NCI-H82 (cell line): ENCODE measurements around the gene SCLT1.

ENCODE experiments used
- DNase-seq: peaks from one replicate; lab custom pipeline; 2025; lab: John Stamatoyannopoulos, UW

Gene SCLT1

DNA sequence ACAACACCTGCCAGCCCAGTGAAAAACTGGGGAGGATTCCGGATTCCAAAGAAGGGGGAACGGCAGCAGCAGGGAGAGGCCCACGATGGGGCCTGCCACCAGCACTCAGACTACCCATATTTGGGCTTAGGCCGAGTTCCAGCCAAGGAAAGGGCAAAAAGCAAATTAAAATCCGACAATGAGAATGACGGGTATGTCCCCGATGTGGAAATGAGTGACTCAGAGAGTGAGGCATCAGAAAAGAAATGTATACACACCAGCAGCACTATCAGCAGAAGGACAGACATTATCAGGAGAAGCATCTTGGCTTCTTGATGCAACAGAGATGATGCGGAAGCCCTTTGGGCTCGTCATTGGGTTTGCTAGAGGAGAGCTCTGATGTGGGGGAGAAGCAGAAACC is 221.4 kb downstream of the SCLT1 start:
- DNase-seq: no peak

DNA sequence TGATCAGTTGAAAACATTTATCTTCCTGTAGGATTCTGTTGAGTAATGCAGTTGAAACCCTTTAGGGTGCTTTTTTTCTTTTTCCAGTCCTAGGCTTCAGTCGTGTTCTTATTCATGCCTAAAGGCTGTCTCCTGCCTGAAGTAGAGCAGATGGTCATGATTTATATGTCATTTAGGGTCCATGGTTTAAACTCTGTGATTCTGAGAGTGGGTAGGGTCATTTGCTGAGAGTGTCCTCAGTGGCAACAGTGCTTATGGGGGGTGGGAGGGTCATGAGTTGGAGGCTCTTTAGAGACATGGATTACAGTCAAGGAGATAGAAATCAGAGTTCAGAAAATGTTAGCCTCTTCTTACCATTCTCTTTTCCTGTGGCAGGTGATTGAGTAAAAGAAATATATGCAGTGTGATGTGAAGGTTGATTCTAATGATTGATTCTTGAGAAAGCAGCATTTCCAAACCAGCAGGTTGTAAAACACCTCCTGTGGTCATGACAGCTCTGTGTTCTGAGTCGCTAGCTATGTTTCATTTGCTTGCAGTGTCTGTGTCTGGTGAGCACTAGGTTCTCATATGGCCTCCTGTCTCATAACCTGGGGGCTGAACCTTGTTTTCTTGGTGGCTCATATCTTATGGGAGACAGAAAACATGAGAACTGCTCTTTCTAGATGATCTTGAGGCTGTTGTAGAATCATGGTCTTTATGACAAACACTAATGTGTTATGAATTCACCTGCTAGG is 223.4 kb downstream of the SCLT1 start:
- DNase-seq: no peak

DNA sequence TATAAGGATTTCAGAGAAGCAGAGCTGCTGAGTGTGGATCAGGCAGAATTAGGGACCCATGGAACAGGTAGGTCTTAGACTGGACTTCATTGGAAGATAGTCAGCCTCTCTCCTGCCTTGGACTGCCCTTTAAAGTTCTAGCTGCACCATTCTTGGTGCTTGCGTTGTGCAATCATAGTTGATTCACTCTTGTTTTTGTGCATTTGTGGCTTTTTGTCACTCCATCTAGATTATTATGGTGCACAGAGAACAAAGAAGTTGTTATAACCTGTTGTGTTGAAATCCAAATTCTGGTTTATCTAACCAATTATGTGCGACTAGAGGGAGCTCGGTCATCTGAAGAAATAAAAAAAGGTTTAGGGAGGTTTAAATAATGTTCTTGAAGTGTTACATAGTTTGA is 224.6 kb downstream of the SCLT1 start:
- no peak for DNase-seq

DNA sequence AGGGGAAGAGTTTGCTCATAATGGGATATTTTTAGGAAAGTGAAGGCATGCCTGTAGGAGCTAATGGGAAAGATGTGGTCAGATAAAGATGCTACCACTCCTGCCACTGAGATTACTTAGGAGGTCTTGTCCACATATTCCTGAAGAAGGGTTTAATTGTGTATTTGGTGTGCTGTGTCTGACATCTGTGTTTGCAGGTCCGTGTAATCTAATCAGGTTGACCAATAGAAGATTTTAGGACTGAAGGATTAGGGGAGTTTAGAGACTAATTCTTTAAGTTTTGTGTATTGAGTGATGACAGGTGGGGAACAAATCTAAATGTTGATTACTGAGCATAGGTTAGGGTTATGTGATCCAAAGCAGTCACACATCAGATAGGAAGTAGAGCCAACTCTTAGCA is 226.6 kb downstream of the SCLT1 start:
- no peak for DNase-seq

DNA sequence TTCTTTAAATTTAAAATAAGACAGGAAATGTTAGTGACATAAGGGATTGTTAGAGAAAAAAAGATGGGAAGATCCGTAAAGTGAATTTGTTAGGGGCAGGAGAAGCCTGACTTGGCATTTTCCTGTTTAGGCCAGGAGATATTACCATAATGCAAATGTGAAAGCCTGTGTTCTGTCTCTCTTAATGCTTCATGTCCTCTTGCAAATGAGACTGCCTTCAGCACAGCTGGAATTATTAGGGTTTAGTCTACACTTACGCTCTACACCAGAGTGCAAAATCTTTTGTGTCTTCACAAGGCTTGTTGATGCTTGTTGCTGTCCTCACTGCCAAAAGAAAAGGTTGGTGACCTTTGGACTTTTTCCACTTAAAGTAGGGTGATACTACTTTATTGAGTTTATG is 227.1 kb downstream of the SCLT1 start:
- DNase-seq: no peak

DNA sequence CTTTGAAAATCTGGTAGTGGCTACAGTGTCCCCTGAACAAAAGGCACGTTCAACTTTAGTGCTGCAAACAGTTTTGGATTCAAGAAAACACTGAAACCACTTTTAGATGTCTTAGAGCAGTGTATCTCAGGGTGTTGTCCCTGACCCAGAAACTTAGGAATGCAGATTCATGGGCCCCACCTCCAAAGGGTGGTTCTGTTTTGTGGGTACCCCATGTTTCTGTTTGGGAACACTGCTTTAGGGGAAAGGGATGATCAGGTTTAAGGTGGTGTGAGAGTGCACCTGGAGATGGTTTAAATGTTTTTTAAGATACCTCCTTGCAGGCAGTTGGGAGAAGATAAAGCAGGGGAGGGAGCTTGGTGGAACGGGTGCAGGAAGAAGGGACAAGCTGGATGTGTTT is 228.2 kb downstream of the SCLT1 start:
- DNase-seq: no peak

DNA sequence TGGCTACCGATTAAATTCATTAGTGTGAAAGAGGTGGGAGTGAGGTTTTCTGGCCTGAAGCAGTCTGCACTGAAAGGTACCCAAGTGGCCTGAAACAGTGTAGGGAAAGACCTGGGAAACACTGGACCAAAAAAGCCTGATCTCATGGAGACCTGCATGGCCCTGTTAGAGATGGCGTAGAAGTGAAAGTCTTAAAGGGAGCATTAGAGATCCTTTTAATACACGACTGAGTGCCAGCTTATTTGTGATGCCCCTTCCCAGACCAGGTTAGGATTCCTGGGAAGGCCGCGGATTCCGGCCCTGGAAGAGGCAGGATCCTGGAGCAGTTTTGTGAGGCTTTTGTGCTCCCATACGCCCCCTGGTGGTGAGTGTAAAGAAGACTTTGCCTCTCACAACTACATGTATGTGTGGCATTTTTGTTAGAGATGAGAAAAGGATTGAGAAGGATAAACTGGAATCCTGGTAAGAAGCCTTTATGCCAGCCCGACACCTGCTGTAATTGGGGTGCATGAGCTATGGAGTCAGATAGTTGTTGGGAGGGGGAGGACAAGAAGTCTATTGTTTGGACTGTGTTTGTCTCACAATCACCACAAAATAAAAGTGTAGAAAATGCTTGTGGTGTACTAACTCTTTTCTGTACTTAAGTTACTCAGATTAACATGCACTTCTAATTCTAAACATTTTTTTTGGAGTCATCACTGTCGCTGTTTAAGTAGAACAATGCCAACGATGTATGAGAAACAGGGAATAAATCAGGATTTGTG is 229.8 kb downstream of the SCLT1 start:
- peak; percentile 79 for DNase-seq

DNA sequence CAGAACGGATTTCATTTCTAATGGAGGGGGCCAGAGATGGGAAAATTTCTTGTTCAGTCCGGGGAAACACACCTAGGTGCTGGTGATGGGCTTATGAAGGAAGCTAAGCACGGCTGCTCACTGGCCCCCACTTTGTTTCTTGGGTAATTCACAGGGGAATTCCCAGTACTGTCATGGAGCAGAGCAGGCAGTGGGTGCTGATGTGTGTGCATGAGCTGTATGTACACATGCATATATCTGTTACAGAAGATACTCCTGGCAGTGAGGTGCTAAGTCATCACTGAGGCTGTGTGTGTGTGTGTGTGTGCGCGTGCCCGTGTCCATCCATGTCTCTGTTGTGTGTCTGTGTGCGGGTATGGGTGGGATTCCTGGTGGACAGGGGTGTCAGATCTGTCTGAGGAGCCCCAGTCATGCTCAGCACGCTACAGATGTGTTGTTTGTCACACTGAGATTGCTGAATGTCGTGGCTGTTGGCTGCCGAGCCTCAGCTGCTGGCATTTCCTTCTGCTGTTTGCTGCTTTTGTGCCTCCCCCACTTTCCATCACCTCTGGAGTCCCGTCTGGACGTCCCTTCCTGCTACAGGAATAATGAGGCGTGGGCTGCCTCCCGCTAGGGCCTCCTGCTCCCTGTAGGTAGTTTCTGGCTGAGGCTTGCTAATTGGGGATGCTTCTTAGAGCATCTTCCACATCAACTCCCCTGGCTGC is 230.6 kb downstream of the SCLT1 start:
- DNase-seq: no peak

DNA sequence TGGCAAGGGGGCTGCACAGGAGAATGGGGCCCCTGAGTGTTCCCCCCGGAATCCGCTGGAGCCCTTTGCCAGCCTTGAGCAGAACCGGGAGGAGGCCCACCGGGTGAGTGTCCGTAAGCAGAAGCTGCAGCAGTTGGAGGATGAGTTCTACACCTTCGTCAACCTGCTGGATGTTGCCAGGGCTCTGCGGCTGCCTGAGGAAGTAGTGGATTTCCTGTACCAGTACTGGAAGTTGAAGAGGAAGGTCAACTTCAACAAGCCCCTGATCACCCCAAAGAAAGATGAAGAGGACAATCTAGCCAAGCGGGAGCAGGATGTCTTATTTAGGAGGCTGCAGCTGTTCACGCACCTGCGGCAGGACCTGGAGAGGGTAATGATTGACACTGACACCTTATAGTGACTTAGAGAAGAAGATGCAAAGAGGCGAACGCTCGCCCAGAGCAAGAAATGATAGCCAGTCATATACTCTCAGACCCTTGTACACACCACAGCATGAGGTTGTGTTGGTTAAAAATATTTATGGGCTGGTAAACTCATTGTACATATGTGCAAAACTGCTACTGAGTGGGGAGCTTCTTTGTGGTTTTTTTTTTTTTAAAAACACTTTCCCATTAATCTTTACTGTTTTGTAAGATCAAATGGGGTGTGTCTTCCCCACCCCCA is 231.4 kb downstream of the SCLT1 start:
- DNase-seq: no peak

DNA sequence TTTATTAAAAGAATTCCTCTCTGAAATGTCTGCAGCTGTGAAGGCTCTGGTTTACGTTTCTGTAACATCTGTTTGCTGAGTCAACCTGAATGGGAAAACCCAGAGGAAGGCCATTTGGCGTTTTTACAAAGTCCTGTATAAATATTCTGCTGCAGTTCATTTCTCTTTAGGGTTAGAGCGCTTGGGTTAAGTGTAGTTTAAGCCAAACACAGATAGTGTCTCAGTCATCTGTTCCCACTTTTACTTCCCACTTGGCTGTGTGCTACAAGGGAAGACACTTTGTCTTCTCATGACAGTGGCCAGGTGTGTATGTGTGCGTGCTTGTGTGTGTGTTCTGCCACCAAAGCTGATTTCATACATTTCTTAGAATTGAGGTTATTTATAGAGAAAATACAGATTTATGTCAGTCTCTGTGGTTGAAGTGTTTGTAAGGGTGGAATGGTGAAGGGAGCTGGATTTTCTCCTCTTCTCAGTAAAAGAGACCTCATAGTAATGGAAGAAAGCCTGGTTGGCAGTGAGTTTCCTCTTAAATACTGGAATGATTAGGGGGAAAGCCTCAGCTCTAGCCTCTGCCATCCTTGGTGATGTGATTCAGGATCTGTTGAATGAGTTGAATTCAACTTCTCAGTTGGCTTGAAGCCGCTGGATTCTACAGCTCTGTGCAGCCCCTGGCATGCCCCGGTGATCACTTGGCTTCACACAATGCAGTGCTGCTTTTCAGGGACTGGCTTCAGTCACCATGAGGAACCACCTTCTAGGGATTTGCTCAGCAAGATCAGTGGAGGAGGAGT is 233.3 kb downstream of the SCLT1 start:
- DNase-seq: no peak

DNA sequence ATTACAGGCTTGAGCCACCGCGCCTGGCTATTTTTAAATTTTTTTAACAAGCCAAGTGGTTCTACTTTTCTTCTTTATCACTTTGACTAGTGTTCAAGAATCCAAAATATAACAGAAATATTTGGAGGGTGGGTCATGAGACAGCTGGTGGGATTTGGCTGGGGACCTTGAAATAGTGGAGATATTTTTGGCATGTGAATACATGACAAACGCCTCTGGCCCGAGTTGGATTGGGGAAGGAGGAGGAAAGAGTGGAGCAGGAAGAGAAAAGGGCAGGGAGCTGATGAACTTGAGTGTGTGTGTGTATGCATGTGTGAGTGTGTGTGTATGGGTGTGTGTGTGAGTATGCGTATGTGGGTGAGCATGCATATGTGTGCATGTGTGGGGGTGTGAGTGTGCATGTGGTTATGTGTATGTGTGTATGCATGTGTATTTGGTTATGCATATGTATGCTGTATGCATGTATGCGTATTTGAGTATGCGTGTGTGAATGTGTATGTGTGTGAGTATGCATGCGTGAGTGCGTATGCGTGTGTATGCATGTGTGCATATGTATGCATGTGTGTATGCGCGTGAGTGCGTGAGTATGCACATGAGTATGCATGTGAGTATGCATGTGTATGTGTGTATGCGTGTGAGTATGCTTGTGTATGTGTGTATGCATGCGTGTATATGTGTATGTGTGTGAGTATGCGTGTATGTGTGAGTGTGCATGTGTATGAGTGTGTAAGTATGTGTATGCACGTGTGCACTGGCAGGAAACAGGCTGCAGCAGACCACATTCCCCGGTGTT is 234.3 kb downstream of the SCLT1 start:
- no peak for DNase-seq

DNA sequence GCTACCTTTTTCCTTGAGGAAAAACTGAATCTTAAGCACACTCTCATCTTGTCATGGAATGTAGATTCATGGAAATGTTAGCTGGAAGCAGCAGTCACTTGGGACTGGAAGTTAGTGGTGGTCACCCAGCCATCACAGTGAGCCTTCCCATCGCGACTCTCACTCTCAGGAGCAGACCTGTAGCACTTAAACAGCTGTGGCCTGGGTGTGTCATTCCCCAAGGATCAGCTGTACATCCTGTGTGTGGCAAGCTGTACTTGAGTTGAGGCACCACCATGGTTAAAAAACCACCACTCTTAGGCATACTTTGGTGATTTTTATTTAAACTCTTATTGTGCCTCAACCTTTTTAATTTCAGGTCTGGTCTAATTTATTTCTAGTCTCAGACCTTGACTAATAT is 237.1 kb downstream of the SCLT1 start:
- no peak for DNase-seq

DNA sequence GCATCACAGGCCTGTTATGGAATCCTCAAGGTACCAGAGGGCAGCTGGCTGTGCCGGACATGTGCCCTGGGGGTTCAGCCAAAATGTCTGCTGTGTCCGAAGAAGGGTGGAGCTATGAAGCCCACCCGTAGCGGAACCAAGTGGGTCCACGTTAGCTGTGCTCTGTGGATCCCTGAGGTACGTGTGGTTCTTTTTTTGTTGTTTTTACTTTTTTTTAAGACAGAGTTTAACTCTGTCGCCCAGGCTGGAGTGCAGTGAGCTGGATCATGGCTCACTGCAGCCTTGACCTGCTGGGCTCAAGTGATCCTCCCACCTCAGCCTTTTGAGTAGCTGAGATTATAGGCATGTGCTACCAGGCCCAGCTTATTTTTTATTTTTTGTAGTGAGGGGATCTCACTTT is 237.7 kb downstream of the SCLT1 start:
- no peak for DNase-seq

DNA sequence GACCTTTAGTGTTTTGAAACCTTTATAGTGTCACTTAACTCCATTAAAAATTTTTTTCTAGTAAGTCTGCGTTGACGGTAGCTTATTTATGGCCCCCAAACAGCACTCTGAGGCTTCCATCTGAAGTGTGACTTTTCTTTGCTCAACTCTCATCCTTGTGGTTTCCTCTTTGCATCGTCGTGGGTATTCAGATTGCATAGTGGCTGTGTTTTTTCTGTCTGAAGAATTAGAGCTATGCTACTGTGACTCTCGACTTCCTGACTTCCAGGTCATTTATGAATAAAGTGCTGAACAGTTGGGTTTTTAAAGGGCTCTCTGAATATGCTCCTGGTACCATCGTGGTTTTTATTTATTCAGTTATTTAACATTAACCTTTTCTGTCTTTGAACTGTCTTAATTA is 238.9 kb downstream of the SCLT1 start:
- no peak for DNase-seq

DNA sequence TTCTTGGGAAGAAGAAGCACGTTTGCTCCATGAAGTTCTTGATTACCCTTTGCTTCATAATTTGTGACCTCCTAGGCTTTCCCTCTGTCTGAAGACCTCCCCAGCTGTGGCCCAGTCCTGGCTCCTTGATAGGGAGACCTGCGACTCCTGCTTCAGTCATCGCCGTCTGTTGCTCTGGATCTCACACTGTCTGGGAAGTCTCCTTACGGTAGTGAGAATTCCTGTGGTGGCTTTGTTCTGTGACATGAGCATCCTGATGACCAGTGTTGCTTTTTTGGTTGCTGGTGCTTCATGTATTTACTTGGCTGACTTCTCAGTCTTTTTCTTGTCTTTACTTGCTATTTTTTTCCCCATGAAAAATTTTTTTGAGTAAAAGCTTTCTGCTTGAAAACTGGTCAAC is 239.6 kb downstream of the SCLT1 start:
- no peak for DNase-seq

DNA sequence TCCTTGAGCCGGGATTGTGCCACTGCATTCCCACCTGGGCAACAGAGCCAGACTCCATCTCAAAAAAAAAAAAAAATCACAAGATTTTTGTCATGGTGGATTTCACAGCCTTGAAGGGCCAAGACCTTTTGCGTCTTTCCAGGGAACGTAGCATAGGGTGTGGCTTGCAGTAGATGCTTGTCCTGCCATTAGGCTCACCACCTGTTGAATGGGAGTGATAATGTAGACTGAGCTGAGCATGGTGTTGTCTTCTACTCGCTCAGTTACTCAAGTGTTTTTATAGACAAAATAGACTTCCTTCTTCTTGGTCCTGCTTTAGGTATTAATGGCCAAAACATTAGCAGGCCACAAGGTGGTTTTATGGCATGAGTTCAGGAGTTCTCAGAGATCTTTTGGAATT is 243.1 kb downstream of the SCLT1 start:
- DNase-seq: no peak

DNA sequence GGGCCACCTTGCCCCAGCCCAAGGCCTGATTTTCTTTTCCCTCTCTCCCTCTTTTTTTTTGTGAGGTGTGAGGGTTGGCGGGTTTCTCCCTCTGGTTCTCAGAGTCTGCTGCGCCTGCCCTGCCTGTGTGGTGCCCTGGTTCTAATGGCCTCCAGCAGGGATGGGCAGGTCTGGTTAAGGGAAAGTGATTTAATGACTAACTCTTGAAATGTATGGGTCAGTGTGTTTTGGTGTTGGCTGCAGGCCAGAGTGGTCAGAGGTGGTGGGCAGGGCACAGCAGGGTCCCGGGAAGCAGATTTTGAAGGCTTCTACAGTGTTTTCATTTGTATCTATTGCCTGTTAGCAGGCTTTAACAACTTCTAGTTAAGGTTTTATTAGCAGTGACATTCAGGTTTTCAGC is 244.9 kb downstream of the SCLT1 start:
- DNase-seq: no peak

DNA sequence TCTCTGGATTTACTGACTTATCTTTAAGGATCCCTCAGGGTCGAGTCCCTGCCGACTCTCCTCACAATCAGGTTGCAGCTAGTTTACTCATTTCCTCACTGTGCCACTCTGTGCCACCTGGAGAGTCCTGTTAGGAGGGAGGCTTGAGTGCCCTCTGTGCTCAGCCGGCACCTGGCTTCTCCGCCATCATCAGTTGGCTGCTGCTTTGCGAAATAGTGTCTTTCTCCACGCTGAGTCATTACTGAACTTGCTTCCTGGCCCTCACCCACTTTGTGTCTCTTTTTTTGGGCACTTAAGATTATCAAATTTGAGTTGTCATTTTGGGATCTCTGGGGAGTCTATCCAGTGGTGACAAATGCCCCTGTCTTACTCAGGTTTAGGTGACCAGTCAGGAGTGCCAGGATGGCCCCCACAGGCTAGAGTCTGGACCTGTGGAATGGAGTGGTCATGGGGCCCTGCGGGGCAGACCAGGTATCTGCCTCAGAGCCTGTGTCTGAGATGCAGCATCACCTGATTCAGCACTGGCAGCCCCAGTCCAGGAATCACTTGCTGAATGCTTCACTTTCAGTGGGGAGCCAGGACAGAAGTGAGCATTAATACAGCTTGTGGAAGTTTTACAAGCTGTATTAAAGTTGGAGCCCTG is 246.1 kb downstream of the SCLT1 start:
- no peak for DNase-seq

DNA sequence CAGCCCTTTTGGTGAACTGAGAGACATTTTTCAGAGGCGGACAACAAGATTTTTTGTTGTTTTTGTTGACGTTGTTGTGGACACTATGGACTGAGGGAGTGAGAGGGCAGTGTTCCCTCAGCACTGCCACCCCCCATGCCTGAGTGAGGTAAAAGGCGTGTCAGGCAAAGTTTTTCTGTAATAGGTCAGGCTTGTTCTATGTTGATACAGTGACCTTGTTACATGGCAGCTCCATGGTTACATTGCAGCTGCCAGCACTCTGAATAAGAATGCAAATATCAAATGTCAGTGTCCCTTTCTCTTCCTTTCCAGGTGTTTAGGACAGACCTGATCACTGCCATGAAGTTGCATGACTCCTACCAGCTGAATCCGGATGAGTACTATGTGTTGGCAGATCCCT is 247.3 kb downstream of the SCLT1 start:
- DNase-seq: no peak

DNA sequence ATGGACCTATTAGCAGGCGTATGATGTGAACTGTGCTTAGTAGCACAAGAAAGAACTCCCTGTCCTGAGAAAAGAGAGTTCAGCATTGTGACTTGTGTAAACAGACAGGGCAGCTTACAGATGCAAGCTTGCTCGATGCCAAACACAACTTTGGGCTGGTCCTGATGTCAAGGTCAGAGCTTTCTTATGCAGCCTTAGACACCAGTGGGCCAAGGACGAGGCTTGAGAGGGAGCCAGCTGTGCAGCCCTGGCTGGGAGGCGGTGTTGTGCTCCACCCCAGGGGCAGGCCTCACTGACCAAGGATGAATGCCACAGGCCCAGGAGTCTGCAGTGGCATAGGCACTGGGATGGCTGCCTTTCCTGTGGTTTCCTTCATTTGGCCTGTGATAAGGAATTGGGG is 248.4 kb downstream of the SCLT1 start:
- no peak for DNase-seq

DNA sequence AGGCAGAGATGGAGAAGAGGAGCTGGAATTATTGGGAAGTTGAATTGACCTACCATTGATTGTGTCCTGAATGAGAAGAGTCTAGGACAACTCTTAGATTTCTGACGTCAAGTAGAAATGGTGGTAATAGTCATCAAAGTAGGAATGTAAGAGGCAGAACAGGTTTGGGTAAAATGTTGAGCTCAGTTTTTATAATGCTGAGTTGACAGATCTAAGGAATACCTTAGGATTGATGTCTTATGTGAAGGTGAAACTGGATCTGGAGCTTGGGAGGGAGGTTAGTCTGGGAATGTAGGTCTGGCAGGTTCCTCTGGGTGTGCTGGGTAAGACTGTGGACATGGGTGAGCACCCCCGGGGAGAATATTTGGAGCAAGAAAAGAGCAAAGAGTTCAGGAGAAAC is 251.9 kb downstream of the SCLT1 start:
- no peak for DNase-seq
